GM12801 (cell line): ENCODE results near the gene CACNA2D4.

Experiments used
- CTCF ChIP-seq: IDR thresholded peaks from one replicate; pipeline ENCODE4 v1.5.1; 2011; ENCODE audit warnings: control low read depth; ENCODE audit not compliant: insufficient read length; ENCODE audit errors: extremely low read depth

CACNA2D4 gene

GRCh38 chr12:1810201-1810930 lies 108.1 kb downstream of the CACNA2D4 start:
- TF ChIP-seq CTCF, result no peak

GRCh38 chr12:1809591-1810190 lies 108.8 kb downstream of the CACNA2D4 start:
- no peak for TF ChIP-seq CTCF

- TF ChIP-seq CTCF, result no peak
These were observed 109.5 kb downstream of the CACNA2D4 start for GRCh38 chr12:1808798-1809480.

- TF ChIP-seq CTCF, result no peak
These were observed 110.2 kb downstream of the CACNA2D4 start for GRCh38 chr12:1808036-1808797.

GRCh38 chr12:1807087-1807860 lies 111.2 kb downstream of the CACNA2D4 start:
- TF ChIP-seq CTCF, result no peak

- no peak for TF ChIP-seq CTCF
These were observed 112.0 kb downstream of the CACNA2D4 start for GRCh38 chr12:1806301-1807086.
